Stimulated activated CD8-positive, alpha-beta memory T cell treated with anti-CD3 and anti-CD28 coated beads, Interleukin-7, amount 100 ng/mL, for 24 hours (primary cell): ENCODE measurements around the gene MYLK3.
"Not testable (repeated sequence)": the region's sequence is repeated elsewhere in the genome, so short reads cannot be mapped to it uniquely, and the experiment has no call there.

Experiments used
- DNase-seq: peaks from one replicate; pipeline ENCODE4 v3.0.0-alpha.2; 2020; ENCODE audit warnings: low read depth

MYLK3 gene

DNA sequence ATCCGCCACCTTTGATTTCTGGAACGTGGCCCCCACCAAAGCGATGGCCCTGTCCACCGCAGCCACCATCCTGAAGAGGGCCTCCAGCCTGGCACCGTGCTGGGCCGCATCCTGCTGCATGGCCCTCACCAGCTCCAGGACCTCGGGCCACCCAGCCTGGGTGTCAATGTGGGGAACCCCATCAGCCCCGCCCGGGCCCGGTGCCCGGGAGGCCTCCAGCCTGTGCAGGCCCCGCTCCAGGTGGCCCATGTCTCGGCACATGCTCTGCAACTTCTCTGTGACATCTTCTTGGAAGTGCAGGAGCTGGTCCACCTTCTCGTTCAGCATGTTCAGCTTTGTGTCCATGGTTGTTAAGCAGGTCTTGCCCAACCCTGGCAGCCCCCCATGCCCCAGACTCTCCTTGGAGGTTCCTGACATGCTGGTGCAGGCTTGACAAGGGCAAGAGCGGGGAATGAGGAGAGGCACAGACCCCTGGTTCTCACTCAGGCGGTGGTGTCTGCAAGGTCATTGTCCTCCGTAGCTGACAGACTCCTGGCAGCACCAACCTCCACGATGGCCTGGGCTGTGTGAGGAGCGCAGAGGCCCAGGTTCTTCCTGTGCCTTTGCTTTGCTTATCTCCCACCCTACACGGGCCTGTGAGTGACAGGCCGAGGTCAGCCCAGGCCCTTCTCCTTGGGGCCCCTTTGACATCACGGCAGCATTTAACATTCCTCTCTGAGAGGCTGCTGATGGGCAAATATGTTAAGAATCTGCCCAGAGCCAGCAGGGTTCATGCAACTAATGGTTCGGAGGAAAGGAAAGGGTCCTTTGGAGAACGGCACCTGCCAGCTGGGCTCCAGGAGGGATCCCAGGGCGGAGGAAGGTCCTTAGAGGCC is at the start of gene MYLK3:
TSS of gene MYLK3 (minus strand) at position 568 of the 875 bp plus-strand sequence. CDS start at position 417, 151 bp downstream.
- DNase-seq = no peak

DNA sequence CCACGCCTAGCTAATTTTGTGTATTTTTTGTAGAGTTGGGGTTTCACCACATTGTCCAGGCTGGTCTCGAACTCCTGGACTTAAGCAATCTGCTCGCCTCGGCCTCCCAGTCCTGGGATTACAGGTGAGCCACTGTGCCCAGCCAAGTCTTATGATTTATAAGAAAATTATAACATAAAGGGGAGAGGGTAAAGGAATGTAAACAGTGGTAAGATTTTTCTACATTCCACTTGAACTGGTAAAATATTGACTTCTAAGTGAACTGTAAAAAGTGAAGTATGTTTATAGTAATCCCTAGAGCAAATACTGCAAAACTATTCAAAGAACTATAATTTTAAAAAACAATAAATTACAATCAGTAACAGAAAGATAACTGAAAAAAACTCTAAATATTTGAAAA is 49.4 kb upstream of the MYLK3 start:
- DNase-seq = no peak

DNA sequence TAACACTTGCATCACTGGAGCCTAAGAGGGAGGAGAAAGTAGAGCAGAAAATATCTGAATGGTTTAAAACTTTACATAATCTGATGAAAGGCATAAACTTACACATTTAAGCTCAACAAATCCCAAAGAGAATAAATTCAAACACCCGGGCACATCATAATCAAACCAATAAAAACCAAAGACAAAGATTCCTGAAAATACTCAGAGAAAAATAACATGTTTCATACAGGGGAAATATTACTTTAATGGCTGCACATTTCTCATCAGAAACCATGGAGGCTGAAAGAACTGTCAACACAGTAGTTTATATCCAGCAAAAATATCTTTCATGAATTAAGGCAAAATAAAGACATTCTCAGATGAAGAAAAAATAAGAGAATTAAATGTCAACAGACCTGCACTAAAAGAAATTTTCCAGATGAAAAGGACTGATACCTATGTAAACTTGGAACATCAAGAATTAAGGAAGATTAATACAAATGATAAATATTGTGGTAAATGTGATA is 48.7 kb upstream of the MYLK3 start:
- DNase-seq = no peak

DNA sequence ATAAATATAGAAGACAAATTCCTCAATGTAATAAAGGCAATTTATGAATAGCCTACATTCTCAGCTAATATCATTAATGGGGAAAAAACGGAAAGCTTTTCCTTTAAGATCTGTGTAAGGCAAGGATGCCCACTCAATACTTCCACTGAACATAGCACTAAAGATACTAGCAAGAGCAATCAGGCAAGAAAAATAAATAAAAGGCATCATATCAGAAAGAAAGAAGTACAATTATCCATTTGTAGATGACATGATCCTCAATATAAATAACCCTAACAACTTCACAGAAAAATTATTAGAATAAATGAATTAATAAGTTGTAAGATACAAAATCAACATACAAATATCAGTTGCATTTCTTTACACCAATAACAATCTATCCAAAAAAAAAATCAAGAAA is 45.7 kb upstream of the MYLK3 start:
- no peak for DNase-seq

DNA sequence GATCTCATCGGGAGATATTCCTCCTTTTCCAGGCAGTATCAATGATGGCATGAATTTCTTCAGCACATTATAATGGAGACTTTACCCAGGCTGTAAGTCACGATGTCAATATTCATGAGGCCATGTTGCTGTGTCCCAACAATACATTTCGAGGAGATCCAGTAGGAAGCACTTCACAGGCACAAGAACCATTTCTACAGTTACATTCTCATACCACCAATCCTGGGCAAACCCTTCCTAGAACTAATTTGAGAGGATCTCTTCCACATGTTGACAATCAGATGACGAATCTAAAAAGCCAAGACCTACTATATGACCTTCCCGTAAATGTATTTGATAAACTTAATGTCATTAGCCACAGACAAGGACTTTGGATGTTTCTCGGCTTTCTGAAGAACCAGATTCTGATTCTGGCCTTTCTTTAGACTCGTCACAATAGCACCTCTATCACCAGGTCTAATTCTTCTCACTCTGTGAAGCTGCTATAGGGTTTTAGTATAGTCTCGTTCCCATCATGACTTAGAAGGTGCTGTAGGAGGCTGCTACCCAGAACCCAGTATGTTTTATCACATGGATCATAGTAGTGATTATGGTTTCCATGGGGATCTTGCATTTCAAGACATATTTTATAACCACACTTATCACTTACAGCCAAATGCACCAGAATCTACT is 42.6 kb upstream of the MYLK3 start:
- DNase-seq = no peak

DNA sequence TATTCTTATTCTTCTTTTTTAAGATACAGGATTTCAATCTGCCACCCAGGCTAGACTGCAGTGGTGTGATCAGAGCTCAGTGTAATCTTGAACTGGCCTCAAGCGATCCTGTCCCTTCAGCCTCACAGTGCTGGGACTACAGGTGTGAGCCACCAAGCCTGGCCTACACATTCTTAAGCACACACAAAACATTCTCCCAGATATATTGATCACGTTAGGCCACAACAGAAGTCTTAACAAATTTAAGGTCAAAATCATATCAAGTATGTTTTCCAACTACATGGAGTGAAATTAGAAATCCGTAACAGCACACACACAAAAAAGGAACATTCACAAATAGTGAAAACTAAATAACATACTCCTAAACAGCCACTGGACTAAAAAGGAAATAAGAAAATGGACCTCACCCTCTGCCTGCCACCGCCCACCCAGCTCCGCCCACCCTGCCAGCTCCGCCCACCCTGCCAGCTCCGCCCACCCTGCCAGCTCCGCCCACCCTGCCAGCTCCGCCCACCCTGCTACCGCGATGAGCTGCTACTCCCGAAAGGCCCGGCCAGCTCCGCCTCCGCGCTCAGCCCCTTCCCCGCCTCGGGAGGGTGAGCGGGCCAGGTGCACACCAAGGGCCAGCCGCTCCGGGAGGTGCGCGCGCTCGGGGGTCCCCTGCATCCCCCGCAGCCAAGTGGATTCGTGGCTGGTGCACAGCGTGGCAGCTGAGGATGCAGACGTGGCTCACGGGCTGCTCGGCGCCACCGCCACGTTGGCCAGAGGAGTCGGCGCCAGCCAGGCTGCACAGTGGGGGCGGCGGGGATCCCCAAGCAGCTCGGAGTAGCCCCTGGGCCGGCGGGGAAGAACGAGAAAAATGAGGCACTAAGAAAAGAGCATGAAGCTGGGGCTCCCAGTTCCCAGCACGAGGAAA is 41.6 kb upstream of the MYLK3 start:
- peak; percentile 57 for DNase-seq

DNA sequence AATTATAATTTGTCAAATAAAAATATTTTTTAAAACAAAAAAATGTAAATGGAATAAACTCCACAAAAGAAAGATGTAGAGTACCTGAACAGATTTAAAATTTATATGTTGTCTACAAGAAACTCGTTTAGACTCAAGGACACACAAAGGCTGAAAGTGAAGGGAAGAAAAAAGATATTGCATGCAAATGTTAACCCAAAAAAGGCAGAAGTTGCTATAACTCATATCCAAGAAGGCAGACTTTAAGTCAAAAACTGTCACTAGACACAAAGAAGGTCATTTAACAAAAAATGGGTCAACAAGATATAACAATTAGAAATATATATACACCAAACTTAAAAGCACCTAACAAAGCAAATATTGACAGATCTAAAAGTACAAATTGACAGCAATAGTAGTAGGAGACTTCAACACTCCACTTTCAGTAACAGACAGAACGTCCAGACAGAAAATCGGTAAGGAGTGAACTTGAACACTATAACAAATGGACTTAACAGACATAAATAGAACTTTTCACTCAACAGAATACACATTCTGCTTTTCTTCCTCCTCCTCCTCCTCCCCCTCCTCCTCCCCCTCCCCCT is 40.8 kb upstream of the MYLK3 start:
- no peak for DNase-seq

DNA sequence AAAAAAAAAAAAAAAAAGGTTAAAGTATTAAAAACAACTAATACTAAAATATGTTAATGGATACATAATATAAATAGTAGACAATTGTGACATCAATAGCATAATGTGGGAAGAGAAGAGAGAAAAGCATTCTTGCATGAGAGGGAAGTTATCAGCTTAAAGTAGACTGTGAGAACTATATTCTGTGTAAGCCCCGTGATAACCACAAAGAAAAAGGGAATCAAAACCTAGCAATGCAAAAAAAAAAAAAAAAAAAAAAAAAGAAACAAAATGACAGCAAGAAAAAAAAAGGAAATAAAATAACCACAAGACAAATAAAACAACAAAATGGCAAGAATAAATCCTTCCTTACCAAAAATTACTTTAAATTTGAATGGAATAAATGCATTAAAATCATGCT is 39.8 kb upstream of the MYLK3 start:
- DNase-seq = no peak

DNA sequence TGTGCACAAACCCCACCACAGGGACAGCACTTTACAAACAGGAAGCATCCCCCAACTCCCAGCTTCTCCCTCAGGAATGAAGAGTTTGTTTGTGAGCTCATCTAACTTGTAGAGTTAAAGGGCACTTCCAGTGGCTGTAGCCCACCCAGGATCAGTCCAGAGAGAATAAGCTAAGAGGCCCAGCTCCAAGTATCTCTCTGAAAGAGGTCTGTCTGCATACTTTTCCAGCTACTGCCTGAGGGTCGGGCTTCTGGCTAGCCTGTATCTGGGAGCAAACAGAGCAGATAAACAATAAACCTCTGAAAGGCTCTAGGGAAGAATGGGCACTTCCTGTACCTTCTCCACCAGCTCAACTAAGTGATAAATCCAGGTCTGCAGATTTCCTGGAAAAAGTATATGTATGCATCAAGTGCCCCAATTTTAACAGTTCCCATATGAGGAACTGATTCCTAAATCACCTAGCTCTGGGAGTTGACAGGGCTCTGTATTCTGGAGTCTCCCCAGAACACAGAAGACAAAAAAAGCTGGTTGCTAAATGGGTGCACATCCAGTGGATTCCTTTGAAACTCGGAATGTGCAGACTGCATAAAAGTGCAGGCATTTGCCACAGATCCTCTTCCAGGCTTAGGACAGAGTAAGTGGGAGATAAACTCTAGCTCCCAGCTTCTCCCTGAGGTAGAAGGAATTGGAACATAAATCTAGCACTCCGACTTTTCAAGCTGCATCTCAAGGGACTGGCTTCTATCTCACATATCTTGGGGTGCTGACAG is 37.1 kb upstream of the MYLK3 start:
- no peak for DNase-seq

DNA sequence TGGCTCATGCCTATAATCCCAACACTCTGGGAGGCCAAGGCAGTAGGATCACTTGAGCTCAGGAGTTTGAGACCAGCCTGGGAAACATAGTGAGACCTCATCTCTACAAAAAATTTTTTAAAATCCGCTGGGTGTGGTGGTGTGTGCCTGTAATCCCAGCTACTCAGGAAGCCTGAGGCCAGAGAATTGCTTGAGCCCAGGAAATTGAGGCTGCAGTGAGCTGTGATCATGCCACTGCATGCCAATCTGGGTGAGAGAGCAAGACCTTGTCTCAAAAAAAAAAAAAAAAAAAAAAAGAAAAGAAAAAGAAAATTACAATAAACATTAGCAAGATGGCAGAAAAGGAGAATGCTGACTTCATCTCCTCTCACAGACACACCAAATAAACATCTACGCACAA is 36.4 kb upstream of the MYLK3 start:
- not testable (repeated sequence) for DNase-seq

DNA sequence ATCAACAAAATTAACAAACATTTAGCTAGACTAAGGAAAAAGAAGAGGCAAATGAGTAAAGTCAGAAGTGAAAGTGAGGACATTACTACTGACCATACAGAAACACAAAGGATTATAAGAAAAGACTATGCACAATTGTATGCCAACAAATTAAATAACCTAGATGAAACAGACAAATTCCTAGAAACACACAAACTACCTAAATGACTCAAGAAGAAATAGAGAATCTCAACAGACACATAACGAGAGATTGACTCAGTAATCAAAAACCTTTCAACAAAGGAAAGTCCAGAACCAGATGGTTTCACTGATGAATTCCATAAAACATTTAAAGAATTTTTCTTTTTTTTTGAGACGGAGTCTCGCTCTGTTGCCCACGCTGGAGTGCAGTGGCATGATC is 35.7 kb upstream of the MYLK3 start:
- DNase-seq = no peak

DNA sequence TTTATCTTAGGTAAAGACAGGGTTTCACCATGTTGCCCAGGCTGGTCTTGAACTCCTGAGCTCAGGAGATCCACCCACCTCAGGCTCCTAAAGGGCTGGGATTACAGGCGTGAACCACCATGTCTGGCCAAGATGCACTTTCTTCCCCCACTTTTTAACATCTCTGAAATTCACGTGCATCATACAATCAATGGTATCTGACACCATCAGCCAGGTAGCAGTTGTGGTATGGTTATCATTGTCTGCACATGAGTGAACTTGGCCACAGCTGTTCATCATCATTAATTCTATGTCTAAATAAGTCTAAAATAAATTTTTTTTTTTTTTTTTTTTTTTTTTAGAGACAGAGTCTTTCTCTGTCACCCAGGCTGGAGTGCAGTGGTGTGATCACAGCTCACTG is 34.2 kb upstream of the MYLK3 start:
- no peak for DNase-seq

DNA sequence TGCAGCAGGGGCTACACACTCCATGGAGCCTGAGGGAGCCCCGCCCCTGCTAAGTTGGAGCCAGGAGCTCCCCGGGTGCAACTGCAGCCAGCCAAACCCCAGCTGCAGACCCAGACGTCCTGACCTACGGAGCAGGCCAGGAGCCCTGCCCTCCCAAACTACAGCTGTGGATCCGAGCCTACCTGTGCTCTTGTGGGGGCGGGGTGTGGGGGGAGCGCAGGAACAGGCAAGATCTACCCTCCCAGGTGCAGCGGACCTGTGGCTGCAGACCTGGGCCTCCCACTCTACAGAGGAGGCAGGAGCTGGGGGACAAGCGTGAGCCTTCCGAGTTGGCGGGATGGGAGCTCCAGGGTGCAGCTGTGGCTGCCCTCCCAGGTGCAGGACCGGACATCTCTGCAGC is 29.7 kb upstream of the MYLK3 start:
- DNase-seq = no peak

DNA sequence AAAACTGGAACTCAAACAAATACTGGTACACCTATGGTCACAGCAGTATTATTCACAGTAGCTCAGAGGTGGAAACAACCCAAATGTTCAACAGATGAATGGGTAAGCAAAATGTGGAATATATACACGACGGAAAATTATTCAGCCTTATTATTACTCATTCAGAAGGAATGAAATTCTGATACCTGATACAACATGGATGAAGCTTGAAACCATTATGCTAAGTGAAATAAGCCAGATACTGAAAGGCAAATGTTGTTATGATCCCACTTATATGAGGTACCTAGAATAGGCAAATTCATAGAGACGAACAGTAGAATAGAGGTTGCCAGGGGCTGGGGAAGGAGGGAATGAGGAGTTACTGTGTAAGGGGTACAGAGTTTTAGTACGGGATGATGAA is 27.1 kb upstream of the MYLK3 start:
- no peak for DNase-seq

DNA sequence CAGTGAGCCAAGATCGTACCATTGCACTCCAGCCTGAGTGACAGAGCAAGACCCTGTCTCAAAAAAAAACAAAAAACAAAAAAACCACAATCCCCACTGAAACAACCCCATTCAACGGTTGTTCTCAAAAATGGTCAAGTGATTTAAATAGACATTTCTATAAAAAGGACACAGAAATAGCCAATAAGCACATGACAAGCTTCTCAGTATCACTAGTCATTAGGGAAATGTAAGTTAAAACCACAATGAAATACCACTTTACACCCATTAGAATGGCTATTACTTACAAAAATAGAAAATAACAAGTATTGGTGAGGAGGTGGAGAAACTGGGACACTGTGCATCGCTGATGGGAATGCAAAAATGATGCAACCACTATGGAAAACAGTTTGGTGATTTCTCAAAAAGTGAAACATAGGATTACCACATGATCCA is 26.6 kb upstream of the MYLK3 start:
- DNase-seq = no peak

DNA sequence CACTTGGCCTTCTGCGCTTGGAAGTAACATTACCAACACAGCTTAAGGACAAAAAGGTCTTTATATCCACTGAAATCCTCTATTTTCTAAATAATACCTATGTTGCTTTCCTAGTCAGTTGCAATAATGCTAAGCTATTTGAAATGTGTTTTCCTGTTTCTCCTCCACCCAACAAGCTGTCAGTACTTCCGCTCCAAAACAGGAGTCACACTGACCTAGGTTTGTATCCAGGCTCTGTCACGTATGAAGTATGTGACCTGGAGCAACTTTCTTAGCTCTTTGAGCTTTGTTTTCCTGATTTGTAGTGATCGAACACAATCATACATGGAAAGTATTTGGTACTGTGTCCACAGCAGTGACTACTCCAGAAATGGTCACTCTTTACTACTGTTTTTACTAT is 24.3 kb upstream of the MYLK3 start:
- DNase-seq = no peak

DNA sequence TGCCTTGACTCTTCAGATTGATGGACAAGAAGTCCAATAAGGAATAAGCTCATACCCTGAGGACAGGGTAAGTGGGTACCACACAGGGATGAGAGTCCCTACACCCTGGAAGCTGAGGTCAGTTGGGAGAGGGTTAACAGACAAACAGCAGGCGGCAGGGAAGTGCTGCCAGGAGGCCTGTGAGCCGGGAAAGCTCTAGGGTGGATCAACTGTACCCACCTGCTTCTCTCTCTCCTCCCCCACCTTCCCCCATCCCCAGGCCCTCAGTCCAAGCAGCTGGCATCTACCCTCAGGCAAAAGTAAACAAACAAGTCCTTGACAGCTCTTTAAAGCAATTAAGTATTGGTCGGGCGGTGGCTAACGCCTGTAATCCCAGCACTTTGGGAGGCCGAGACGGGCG is 20.7 kb upstream of the MYLK3 start:
- DNase-seq = no peak

DNA sequence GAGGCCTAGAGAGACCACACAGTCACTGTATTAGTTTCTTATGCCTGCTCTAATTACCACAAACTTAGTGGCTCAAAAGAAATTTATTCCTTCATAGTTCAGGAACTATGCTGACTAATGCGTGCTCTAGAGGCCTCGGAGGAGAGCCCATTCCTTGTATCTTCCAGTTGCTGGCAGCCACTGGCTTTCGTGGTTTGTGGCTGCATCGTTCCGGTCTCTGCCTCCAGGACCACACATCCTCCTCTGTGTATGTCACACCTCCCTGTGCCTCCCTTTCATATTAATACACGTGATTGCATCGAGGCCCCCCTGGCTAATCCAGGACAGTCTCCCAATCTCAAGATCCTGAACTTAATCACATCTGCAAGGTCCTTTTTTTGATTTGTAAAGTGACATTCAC is 16.9 kb upstream of the MYLK3 start:
- DNase-seq = no peak

DNA sequence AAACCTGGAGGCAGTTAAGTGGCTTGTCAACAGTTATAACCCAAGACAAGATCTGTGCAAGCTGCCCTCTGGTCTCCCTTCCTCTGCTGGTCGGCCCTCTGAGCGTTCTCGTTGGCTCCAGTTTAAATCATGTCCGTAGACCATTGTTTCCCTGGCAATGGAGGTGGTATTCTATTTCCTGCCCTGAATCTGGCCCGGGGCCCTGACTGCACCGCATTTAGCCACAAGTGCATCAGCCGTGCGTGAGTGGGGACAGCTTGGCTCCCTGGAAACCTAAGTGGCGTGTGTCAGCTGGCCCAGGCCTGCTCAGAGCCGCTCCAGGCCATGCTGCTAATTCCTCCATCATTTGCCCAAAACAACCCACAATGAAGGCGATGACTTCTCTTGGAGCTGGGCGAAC is 15.0 kb upstream of the MYLK3 start:
- DNase-seq = no peak

DNA sequence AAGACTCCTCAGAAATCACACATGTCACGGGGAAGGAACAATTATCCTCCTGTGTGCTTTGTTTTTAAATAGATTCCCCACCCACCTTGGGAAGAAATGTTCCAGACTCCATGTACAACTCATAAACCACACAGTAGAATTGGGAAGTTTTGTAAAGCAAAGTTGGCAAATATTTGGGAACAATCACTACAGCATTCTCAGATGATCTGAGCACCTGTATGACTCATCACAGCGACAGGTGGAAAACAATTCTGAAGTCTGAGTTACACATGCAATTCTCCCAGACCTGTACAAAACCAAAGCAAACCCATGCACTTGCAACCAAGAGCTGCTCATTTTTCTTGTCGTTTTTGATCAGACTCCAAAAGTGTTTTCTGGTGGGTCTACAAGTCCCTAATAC is 14.4 kb upstream of the MYLK3 start:
- DNase-seq = no peak

DNA sequence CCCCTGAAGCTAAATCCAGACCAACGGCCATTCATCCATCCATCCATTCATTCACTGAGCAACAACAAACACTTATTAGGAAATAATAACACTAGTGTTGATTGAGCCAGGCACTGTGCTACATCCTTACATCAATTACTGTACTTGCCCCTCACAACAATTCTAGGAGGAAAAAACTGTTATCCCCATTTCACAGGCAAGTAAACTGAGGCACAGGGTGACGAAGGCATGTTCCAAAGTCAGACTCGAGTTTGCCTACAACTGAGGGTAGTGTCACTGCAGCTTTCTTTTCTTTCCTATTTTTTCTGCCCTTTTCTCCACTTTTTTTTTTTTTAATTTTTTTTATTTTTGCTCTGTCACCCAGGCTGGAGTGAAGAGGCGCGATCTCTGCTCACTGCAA is 11.2 kb upstream of the MYLK3 start:
- DNase-seq = no peak
